ENCODE data around the gene IL36G.

The IL36G gene

DNA sequence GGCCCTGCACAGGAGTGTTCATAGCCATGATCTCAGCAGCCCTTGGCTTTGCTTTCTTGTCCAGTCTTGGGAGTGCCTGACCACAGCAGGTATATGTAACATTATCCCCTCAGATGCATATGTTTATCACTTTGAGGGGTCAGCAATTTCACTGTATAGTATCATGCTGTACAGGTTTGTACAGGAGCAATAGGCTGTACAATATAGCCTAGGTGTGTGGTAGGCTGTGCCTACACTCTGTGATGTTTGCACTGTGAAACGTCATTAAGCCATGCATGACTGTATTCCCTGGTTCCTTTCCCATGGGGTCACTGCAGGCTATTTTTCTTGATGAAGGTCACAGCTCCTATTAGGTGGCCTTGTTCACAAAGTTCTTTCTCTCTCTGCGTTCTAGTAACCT lies 4.7 kb upstream of the IL36G start:
- no peak for DNase-seq

- DNase-seq: no peak
Observed at GRCh38 chr2:112979731-112980130, 1.9 kb downstream of the IL36G start.

DNA sequence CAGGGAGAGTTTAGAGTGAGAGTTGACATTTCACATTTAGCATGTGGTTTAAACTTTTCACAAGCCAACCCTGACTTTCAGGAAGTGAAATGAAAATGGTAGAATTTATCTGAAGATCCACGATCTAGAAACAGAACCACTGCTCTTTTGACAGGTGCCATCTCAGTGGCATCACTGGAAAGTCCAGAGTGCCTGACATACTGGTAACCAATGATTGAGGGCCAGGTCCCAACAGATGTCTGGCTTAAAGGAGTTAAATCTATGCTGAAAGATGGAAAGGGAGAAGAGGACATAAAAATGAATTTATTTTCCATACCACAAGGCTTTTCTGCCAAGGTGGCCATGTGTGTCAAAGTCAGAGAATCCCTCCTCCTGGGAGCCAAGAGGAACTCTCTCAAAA lies 2.7 kb downstream of the IL36G start:
- no peak for DNase-seq

GRCh38 chr2:112985090-112985489 lies 7.3 kb downstream of the IL36G start:
- DNase-seq: no peak

DNA sequence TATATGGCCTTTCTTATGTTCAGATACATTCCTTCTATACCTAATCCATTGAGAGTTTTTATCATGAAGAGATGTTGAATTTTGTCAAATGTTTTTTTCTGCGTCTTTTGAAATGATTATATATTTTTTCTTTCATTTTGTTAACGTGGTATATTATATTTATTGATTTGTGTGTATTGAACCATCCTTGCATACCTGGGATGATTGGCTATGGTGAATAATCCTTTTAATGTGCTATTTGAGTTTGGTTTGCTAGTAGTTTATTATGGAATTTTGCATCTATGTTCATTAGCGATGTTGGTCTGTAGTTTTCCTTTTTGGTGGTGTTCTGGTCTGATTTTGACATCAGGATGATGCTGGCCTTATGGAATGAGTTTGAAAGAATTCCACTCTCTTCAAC lies 11.8 kb downstream of the IL36G start:
- DNase-seq: no peak

GRCh38 chr2:112993831-112994230 lies 16.0 kb downstream of the IL36G start:
- no peak for DNase-seq

DNA sequence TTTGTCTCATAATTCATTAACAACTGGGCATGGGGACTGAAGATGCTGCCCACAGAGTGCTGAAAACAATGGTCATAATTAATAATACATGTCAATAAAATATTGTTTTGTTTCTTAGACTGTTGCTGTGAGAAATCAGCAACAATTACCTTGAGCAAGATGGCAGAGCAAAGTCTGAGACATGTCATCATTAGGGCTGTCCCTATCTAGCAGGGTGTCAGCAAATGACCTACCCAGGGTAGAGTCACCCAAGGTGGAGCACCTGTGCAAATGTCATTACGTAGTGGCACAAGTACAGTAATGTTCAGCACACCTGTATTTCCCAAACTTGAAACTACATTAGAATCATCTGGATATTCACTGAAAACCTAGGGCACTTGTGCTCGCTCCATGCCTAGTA lies 16.8 kb downstream of the IL36G start:
- DNase-seq: no peak

- DNase-seq: no peak
Observed at GRCh38 chr2:112995346-112995920, 17.6 kb downstream of the IL36G start.

DNA sequence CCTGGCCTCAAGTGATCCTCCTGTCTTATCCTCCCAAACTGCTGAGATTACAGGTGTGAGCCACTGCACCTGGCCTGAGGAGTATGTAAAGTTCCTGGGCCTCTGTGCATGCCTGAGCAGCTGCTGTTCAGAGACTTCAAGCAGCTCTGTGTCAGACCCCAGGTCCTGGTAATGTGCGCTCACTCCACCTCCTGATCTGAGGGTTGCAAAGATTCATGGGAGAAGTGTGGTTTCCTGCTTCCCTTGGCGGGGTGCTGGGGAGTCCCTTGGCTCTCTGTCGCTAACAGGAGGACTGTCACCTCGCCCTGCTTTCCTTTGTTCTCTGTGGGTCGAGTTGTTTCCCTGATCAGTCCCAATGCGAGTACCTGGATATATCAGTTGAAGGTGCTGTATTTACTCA lies 18.8 kb downstream of the IL36G start:
- no peak for DNase-seq

GRCh38 chr2:112997151-112997550 lies 19.3 kb downstream of the IL36G start:
- no peak for DNase-seq

DNA sequence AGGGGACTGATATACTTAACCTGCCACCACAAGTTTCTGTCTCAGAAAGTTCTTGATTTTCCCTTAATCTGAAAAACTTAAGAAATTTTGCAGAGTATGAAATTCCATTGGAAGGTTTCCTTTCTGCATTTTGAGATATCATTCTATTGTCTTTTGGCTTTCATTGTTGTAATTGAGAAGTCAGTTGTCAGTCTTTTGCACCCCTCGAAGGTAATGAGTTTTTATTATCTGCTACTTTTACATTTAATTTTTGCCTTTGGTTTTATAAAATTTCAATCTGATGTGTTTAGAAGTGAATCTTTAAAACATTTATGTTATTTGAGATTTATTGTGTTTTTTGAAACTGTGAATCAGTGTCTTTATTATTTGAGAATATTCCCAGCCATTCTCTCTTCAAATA lies 22.6 kb downstream of the IL36G start:
- no peak for DNase-seq

GRCh38 chr2:113002677-113003076 lies 24.9 kb downstream of the IL36G start:
- DNase-seq: no peak

DNA sequence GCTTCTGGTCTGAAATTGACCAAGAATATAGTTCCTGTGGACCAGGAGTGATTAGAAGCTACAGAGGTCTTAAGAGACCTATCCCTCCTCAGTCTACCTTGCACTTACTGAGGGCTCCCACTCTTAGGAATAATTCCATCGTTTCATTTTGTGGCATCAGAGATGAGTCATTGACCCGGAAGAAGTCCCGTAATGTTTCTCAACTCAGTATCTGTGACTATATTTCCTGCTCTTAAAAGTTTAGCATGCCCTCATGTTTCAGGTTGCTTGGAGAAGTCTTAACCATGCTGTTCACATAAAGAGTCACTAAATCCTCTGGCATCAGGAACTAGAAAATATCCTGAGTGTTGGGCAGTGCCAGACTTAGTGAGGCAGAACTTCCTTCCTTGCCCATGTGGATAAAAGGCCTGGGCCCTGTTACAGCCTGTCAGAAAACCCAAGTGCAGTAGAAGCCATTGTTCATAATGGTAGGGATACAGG lies 27.3 kb downstream of the IL36G start, which contains the start of gene IL36A:
IL36A (plus strand) TSS at position 430 of the 480 bp plus-strand sequence. CDS start 413 bp downstream, outside the sequence.
- DNase-seq: no peak

- no peak for DNase-seq
Observed at GRCh38 chr2:113007250-113007649, 29.4 kb downstream of the IL36G start.

GRCh38 chr2:113009622-113010021 lies 31.8 kb downstream of the IL36G start:
- no peak for DNase-seq

GRCh38 chr2:113010088-113010487 lies 32.3 kb downstream of the IL36G start:
- no peak for DNase-seq

- no peak for DNase-seq
Observed at GRCh38 chr2:113011108-113011507, 33.3 kb downstream of the IL36G start.

- DNase-seq: no peak
Observed at GRCh38 chr2:113012436-113013335, 34.9 kb downstream of the IL36G start.

- no peak for DNase-seq
Observed at GRCh38 chr2:113013336-113013661, 35.5 kb downstream of the IL36G start.

GRCh38 chr2:113014067-113014466 lies 36.3 kb downstream of the IL36G start:
- DNase-seq: no peak

DNA sequence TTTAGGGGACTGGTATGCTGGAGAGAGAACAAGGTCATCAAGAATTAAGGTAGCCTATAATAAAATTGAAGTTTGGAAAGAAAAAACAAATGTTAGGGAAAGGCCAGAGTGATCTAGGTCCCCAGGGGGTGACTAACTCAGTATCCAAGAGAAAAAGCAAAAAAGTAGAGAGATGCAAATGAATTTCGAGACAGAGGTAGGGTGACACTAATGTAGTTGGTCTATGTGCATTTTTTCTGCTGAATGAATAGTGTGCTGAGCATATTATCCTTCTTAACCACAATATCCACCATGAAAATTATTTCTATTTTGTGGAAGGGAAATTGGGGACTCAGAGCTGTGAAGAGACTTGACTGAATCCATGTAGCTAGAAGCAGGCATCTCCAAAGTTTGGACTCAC lies 37.2 kb downstream of the IL36G start:
- no peak for DNase-seq

- DNase-seq: no peak
Observed at GRCh38 chr2:113015655-113016054, 37.8 kb downstream of the IL36G start.

GRCh38 chr2:113018509-113018908 lies 40.7 kb downstream of the IL36G start:
- no peak for DNase-seq

DNA sequence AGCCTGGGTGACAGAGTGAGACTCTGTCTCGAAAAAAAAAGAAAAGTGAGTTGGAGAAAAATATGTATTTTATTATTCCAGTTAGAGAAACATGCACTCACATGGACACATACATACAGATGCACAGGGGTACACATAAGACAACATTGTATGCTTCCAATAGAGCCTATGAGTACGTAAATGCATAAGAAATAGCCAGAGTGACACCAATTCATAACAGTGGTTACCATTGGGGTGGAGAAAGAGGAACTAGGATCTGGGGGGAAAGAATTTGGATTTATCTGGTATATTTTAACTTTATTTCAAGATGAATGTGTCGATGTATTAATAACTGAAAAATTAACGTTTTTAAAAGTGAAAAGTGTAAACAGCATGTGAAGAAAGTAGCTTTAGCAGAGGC lies 43.5 kb downstream of the IL36G start:
- DNase-seq: no peak

- no peak for DNase-seq
Observed at GRCh38 chr2:113024764-113025163, 47.0 kb downstream of the IL36G start.
